GM18502 (cell line): ENCODE results near the gene RREB1.
"Not testable (repeated sequence)": the region's sequence is repeated elsewhere in the genome, so short reads cannot be mapped to it uniquely, and the experiment has no call there.

ENCODE experiments used
- ATAC-seq: cut with Tn5 transposase; IDR thresholded peaks from one replicate; pipeline ENCODE4 v1.9.1; 2021; ENCODE audit warnings: mild to moderate bottlenecking; ENCODE audit not compliant: unreplicated experiment, poor library complexity

RREB1 gene

GRCh38 chr6:7273709-7274108 lies 165.9 kb downstream of the RREB1 start:
- ATAC-seq, result no peak

- ATAC-seq, result not testable (repeated sequence)
These were observed 166.8 kb downstream of the RREB1 start for GRCh38 chr6:7274525-7274924.

GRCh38 chr6:7276199-7276524 lies 168.4 kb downstream of the RREB1 start:
- ATAC-seq, result no peak

- no peak for ATAC-seq
These were observed 174.5 kb downstream of the RREB1 start for GRCh38 chr6:7282097-7282906.

- no peak for ATAC-seq
These were observed 175.9 kb downstream of the RREB1 start for GRCh38 chr6:7283676-7284075.

- ATAC-seq, result no peak
These were observed 177.7 kb downstream of the RREB1 start for GRCh38 chr6:7285416-7285815.

GRCh38 chr6:7290079-7290478 lies 182.3 kb downstream of the RREB1 start:
- no peak for ATAC-seq

GRCh38 chr6:7292596-7293255 lies 185.0 kb downstream of the RREB1 start:
- ATAC-seq, result no peak

GRCh38 chr6:7295916-7296315 lies 188.2 kb downstream of the RREB1 start:
- ATAC-seq, result no peak

- no peak for ATAC-seq
These were observed 188.8 kb downstream of the RREB1 start for GRCh38 chr6:7296602-7297001.

GRCh38 chr6:7298113-7298512 lies 190.4 kb downstream of the RREB1 start:
- no peak for ATAC-seq

- no peak for ATAC-seq
These were observed 193.2 kb downstream of the RREB1 start for GRCh38 chr6:7300926-7301325.
